GM12875 (cell line): ENCODE results near the gene PTGR2.
"Not testable (repeated sequence)": the region's sequence is repeated elsewhere in the genome, so short reads cannot be mapped to it uniquely, and the experiment has no call there.

Experiments
- H3K4me3 ChIP-seq: one replicate; pipeline ENCODE4 v1.5.1; 2011; ENCODE audit warnings: low read depth, low read length, control low read depth
- TF ChIP-seq, protein P1 (sequence below): IDR thresholded peaks from 2 replicates; pipeline ENCODE4 v1.5.1; 2011; ENCODE audit warnings: low read depth, mild to moderate bottlenecking, control low read depth, inconsistent platforms, low read length, moderate library complexity, borderline replicate concordance; ENCODE audit not compliant: insufficient read depth

The PTGR2 gene

DNA sequence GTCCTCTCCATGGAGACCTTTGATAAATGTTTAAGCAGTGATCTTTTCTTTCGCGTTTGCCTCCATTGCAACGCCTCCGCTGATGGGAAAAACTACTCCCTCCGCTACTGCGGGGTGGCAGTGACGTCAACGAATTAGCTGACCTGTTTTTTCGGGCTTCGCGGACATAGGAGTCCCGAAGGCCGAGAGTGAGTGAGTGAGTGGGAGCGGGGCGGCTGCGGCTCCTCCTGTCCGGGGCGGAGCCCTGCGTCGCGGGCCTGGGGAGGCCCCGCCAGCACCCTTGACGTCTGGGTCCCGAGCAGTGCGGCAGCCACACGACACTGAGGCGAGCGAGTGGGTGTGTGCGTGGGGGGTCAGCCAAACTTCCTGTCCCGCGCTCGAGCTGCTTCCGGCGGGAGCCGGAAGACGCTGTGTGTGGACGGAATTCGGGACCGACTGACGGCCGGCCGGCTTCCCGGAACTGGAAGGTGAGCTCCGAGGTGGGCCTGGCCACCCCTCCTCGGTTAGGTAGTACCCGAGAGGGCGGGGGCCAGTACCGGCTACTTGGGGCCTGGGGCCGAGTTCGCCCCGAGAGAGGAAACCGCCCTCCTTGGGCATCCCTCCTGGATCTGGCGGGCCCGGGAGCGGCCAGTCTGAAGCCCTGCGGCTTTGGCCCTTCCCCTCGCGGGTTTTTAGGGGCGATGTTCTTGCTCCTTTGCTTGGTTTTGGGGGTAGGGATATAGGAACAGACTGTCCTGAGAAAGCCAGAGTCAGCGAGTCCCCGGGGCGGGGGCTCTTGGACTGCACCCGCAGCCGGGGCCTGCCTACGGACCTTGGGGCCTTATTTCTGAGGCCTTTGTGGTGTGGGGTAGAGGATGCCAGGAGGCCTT, 35.1 kb downstream of the PTGR2 start, which contains the start of gene ZNF410:
TSS of gene ZNF410 (plus strand) at position 411 of the 869 bp plus-strand sequence. CDS start 5,317 bp downstream, outside the sequence.
- TF ChIP-seq, protein P1, sequence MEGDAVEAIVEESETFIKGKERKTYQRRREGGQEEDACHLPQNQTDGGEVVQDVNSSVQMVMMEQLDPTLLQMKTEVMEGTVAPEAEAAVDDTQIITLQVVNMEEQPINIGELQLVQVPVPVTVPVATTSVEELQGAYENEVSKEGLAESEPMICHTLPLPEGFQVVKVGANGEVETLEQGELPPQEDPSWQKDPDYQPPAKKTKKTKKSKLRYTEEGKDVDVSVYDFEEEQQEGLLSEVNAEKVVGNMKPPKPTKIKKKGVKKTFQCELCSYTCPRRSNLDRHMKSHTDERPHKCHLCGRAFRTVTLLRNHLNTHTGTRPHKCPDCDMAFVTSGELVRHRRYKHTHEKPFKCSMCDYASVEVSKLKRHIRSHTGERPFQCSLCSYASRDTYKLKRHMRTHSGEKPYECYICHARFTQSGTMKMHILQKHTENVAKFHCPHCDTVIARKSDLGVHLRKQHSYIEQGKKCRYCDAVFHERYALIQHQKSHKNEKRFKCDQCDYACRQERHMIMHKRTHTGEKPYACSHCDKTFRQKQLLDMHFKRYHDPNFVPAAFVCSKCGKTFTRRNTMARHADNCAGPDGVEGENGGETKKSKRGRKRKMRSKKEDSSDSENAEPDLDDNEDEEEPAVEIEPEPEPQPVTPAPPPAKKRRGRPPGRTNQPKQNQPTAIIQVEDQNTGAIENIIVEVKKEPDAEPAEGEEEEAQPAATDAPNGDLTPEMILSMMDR, result no peak

DNA sequence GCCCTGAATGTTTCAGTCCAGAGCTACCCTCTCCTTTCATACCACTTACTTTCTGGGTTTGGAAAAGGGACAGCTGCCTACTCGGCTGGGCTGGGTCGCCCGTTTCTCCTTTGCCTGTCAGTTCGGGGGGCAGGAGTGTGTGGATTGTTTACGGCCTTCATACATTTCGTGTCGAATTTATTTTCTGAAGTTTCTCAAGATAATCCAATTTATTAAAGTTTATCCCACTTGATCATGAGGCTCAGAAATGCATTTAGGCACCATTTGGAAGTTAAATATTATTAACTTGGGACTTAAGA, 35.6 kb downstream of the PTGR2 start:
- peak overlapping the region; percentile 85 for H3K4me3 ChIP-seq
- TF ChIP-seq, protein P1, result no peak

More for the DNA sequence above, 35.1 kb downstream of the PTGR2 start, which contains the start of gene ZNF410:
- H3K4me3 ChIP-seq, result peak within 1 kb of the TSS; percentile 85

GRCh38 chr14:73887694-73888459, 36.2 kb downstream of the PTGR2 start:
- H3K4me3 ChIP-seq, result peak overlapping the region; percentile 85
- TF ChIP-seq, protein P1, result no peak

DNA sequence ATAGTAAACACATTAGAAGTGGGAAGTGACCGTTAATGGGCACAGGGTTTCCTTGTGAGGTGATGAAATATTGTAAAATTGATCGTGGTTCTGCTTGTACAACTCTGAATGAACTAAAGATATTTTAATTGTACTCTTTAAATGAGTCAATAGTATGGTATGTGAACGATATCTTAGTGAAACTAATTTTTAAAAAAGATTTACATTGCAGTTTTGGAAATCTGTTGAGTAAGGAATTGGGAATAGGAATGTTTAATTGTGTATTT, 36.8 kb downstream of the PTGR2 start:
- H3K4me3 ChIP-seq, result peak overlapping the region; percentile 85
- TF ChIP-seq, protein P1, result no peak

DNA sequence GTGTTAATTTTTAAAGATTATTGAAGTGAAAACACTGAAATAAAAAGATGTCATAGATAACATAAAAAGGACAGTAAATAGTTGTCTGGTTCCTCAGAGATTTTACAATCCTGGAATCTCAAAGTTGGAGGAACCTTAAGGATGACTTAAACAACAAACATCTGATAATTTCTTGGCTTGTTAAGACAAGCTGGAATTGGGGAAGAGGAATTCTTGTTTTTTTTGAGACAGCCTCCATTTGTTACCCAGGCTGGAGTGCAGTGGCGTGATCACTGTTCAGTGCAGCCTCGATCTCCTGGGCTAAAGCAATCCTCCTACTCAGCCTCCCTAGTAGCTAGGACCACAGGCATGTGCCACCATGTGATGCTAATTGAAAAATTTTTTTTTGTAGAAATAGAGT, 37.3 kb downstream of the PTGR2 start:
- TF ChIP-seq, protein P1, result no peak
- H3K4me3 ChIP-seq, result no peak overlapping the region

DNA sequence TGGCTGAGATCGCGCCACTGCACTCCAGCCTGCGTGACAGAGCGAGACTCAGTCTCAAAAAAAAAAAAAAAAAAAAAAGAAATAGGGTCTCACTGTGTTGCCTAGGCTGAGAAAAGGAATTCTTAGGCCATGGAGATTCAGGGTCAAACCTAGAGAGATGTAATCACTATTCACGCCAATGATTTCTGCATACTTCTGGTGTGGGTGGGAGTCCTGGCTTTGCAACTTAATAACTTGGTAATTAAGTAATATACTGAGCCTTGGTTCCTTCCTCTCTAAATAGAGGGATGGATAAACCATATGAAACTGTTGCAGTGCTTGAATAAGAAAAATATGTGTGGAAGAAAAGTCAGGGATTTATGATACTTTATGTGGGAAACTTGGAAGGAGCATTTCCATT, 37.7 kb downstream of the PTGR2 start:
- TF ChIP-seq, protein P1, result no peak
- H3K4me3 ChIP-seq, result no peak overlapping the region

DNA sequence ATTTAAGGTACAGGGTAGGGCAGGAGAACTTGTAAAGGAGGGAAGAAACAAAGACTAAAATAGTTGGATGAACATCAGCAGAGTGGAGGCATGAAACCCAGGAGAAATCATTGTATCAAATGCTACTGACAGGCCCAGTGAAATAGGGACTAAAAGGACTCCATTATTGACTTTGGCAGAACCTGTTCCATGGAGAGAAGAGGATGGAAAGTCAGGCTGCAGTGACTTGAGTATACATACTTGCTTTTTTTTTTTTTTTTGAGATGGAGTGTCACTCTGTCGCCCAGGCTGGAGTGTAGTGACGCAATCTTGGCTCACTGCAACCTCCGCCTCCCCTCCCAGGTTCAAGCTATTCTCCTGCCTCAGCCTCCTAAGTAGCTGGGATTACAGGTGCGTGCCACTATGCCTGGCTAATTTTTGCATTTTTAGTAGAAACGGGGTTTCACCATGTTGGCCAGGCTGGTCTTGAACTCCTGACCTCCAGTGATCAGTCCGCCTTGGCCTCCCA, 42.6 kb downstream of the PTGR2 start:
- not testable (repeated sequence) for H3K4me3 ChIP-seq
